CD4-positive, alpha-beta T cell (primary cell): ENCODE data around the gene RBBP4. TPM values are rescaled to one million over a fixed set of nuclear protein-coding genes. Genes with fewer than 3 reads are reported as not detected.

Experiments
- ATAC-seq: fragments of 200-7000 bp; cut with Tn5 transposase; one replicate; pipeline ENCODE4 v1.10.0; 2022; ENCODE audit warnings: mild to moderate bottlenecking; ENCODE audit not compliant: poor library complexity
- CTCF ChIA-PET: fragments of 350-600 bp; sonication (Branson Sonifier 250); formaldehyde crosslinking; loops from one replicate; lab custom pipeline; 2021; ENCODE audit warnings: antibody characterized with exemption, inconsistent platforms; lab: Charles Lee
- POLR2A ChIA-PET: fragments of 350-600 bp; sonication (Branson Sonifier 250); formaldehyde crosslinking; loops from one replicate; lab custom pipeline; 2021; ENCODE audit warnings: antibody characterized with exemption, inconsistent platforms; lab: Charles Lee
- DNase-seq, 14 experiments: peaks; one replicate each; pipeline ENCODE4 v3.0.0-alpha.2; 2013 to 2020; ENCODE audit warnings: mixed read lengths in 2 of 14
- H3K27ac ChIP-seq, 2 donors: one replicate each; pipeline versions ENCODE4 v1.5.1 to v1.7.0; 2013; ENCODE audit warnings: low read length in 2 of 2, low read depth in 1 of 2, mild to moderate bottlenecking in 1 of 2
- H3K27me3 ChIP-seq, 2 experiments: 1 replicate in 1 of 2; 2 replicates in 1 of 2; pipeline versions ENCODE4 v1.6.1 to v1.7.0; 2013; ENCODE audit warnings: low read length in 2 of 2, control low read depth in 1 of 2, mild to moderate bottlenecking in 1 of 2, moderate library complexity in 1 of 2; ENCODE audit not compliant: insufficient read depth in 2 of 2, control insufficient read depth in 1 of 2
- H3K36me3 ChIP-seq: one replicate; pipeline ENCODE4 v1.6.1; 2013; ENCODE audit warnings: low read length, control low read depth; ENCODE audit not compliant: insufficient read depth
- H3K4me1 ChIP-seq: one replicate; pipeline ENCODE4 v1.6.1; 2013; ENCODE audit warnings: low read length, control low read depth; ENCODE audit not compliant: insufficient read depth
- H3K4me3 ChIP-seq: one replicate; pipeline ENCODE4 v1.5.1; 2013; ENCODE audit warnings: mild to moderate bottlenecking, low read length, moderate library complexity
- H3K9me3 ChIP-seq, 2 experiments: 1 replicate in 1 of 2; 2 replicates in 1 of 2; pipeline versions ENCODE4 v1.6.1 to v1.7.0; 2013; ENCODE audit warnings: low read length in 2 of 2, mild to moderate bottlenecking in 2 of 2, control low read depth in 1 of 2, moderate library complexity in 1 of 2; ENCODE audit not compliant: control insufficient read depth in 1 of 2, insufficient read depth in 1 of 2
- H3K27ac Mint-ChIP-seq: one replicate; pipeline ENCODE4 v1.8.0; 2020; ENCODE audit warnings: mixed read lengths
- H3K27me3 Mint-ChIP-seq: one replicate; pipeline ENCODE4 v1.8.0; 2021; ENCODE audit warnings: mixed read lengths
- H3K36me3 Mint-ChIP-seq: one replicate; pipeline ENCODE4 v1.8.0; 2021; ENCODE audit warnings: low read depth, mixed read lengths
- H3K4me1 Mint-ChIP-seq: one replicate; pipeline ENCODE4 v1.8.0; 2021; ENCODE audit warnings: low read depth, mixed read lengths
- H3K4me3 Mint-ChIP-seq: one replicate; pipeline ENCODE4 v1.8.0; 2020; ENCODE audit warnings: mild to moderate bottlenecking, mixed read lengths
- H3K9me3 Mint-ChIP-seq: one replicate; pipeline ENCODE4 v1.8.0; 2020; ENCODE audit warnings: mixed read lengths
- CTCF ChIP-seq: fragments of 200-600 bp; IDR thresholded peaks from one replicate; pipeline ENCODE4 v1.8.0; 2022; ENCODE audit warnings: antibody characterized with exemption, mild to moderate bottlenecking
- intact Hi-C, 2 experiments: fragments of 100-400 bp; cut with DNase I in 1 of 2; cut with micrococcal nuclease in 1 of 2; formaldehyde crosslinking; loops; one replicate each; pipeline versions ENCODE4 v1.15.1 to v1.9.0; 2023 to 2025; cut with DNase I, micrococcal nuclease
- total RNA-seq, 174 experiments: library from RNA in 2 of 174; stranded (reverse) in 2 of 174; gene quantifications; one replicate each; pipeline ENCODE4 v1.2.3 and lab custom pipeline; 2021 to 2026

RBBP4 gene
- total RNA-seq, 2 experiments from 2014 or later, result 108 to 117 TPM

- no peak overlapping the region for H3K27ac Mint-ChIP-seq
- ChIA-PET CTCF (no interaction called here), POLR2A (interaction anchor here (0.7 kb wide), 1 partner anchor 44 kb away, joined by 6 read pairs; no protein-coding TSS in a partner anchor)
- Histone ChIP-seq H3K9me3 (no peaks in the 10 kb centered on the region), H3K4me3 (no peak overlapping the region), H3K27ac (no peak overlapping the region), H3K36me3 (no peaks in the 10 kb centered on the region), H3K27me3 (peaks cover 3 to 5% of the 10 kb centered on the region in 2 experiments), H3K4me1 (peaks cover 15% of the 10 kb centered on the region)
- DNase-seq (no peak), ATAC-seq (no peak)
- no peaks in the 10 kb centered on the region for H3K27me3 Mint-ChIP-seq
- H3K9me3 Mint-ChIP-seq, result no peaks in the 10 kb centered on the region
- peaks cover 6% of the 10 kb centered on the region for H3K4me1 Mint-ChIP-seq
- intact Hi-C loops, result no loop called here
- no peaks in the 10 kb centered on the region for H3K36me3 Mint-ChIP-seq
- H3K4me3 Mint-ChIP-seq, result no peak overlapping the region
- no peak for TF ChIP-seq CTCF
Measured at GRCh38 chr1:32609180-32609579, 41.8 kb upstream of the RBBP4 start.

GRCh38 chr1:32611859-32612188 is 39.2 kb upstream of the RBBP4 start:
- intact Hi-C loops, result no loop called here
- POLR2A ChIA-PET, result no interaction called here

GRCh38 chr1:32612189-32612881 is 38.7 kb upstream of the RBBP4 start:
- DNase-seq, result peak in 12 of 14 experiments; percentile 2 to 70 (median 24)
- intact Hi-C loops, result no loop called here
- POLR2A ChIA-PET, result no interaction called here

More at GRCh38 chr1:32611859-32612188, 39.2 kb upstream of the RBBP4 start:
- peak overlapping the region; percentile 9 for H3K4me3 Mint-ChIP-seq
- H3K27me3 Mint-ChIP-seq, result no peaks in the 10 kb centered on the region
- ATAC-seq, result no peak
- H3K4me3 ChIP-seq, result peak overlapping the region; percentile 51
- no peak for DNase-seq
- peaks cover 15% of the 10 kb centered on the region for H3K4me1 ChIP-seq
- no peaks in the 10 kb centered on the region for H3K36me3 Mint-ChIP-seq
- H3K36me3 ChIP-seq, result no peaks in the 10 kb centered on the region
- no peak overlapping the region for H3K27ac Mint-ChIP-seq
- H3K9me3 Mint-ChIP-seq, result no peaks in the 10 kb centered on the region
- H3K9me3 ChIP-seq, result no peaks in the 10 kb centered on the region
- no peak overlapping the region for H3K27ac ChIP-seq
- CTCF ChIA-PET, result no interaction called here
- no peak for TF ChIP-seq CTCF
- H3K27me3 ChIP-seq, result peaks cover 3 to 5% of the 10 kb centered on the region in 2 experiments
- H3K4me1 Mint-ChIP-seq, result peaks cover 6% of the 10 kb centered on the region

More at GRCh38 chr1:32612189-32612881, 38.7 kb upstream of the RBBP4 start:
- peak overlapping the region; percentile 51 for H3K4me3 ChIP-seq
- no peak for TF ChIP-seq CTCF
- CTCF ChIA-PET, result interaction anchor here (0.8 kb wide), 1 partner anchor 27 kb away, joined by 3 read pairs; no protein-coding TSS in a partner anchor
- Mint-ChIP-seq H3K27ac (no peak overlapping the region), H3K4me1 (peaks cover 6% of the 10 kb centered on the region), H3K27me3 (no peaks in the 10 kb centered on the region), H3K36me3 (no peaks in the 10 kb centered on the region), H3K4me3 (peak overlapping the region; percentile 9), H3K9me3 (no peaks in the 10 kb centered on the region)
- H3K4me1 ChIP-seq, result peaks cover 15% of the 10 kb centered on the region
- no peak overlapping the region for H3K27ac ChIP-seq
- H3K36me3 ChIP-seq, result no peaks in the 10 kb centered on the region
- ATAC-seq, result peak; percentile 72
- H3K27me3 ChIP-seq, result peaks cover 3 to 5% of the 10 kb centered on the region in 2 experiments
- no peaks in the 10 kb centered on the region for H3K9me3 ChIP-seq
